Measurements from ENCODE around the gene AMOT.

- TF ChIP-seq FOXA2 (IDR thresholded peaks at IDR 0.05) (no peak), CTCF (IDR thresholded peaks at IDR 0.05; ENCODE audit: low read depth, low read length, missing input control) (no peak), TAF1 (conservative IDR thresholded peaks at IDR 0.05) (no peak), SP1 (IDR thresholded peaks at IDR 0.05) (no peak)
- TF ChIP-seq, protein P1, sequence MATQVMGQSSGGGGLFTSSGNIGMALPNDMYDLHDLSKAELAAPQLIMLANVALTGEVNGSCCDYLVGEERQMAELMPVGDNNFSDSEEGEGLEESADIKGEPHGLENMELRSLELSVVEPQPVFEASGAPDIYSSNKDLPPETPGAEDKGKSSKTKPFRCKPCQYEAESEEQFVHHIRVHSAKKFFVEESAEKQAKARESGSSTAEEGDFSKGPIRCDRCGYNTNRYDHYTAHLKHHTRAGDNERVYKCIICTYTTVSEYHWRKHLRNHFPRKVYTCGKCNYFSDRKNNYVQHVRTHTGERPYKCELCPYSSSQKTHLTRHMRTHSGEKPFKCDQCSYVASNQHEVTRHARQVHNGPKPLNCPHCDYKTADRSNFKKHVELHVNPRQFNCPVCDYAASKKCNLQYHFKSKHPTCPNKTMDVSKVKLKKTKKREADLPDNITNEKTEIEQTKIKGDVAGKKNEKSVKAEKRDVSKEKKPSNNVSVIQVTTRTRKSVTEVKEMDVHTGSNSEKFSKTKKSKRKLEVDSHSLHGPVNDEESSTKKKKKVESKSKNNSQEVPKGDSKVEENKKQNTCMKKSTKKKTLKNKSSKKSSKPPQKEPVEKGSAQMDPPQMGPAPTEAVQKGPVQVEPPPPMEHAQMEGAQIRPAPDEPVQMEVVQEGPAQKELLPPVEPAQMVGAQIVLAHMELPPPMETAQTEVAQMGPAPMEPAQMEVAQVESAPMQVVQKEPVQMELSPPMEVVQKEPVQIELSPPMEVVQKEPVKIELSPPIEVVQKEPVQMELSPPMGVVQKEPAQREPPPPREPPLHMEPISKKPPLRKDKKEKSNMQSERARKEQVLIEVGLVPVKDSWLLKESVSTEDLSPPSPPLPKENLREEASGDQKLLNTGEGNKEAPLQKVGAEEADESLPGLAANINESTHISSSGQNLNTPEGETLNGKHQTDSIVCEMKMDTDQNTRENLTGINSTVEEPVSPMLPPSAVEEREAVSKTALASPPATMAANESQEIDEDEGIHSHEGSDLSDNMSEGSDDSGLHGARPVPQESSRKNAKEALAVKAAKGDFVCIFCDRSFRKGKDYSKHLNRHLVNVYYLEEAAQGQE (IDR thresholded peaks at IDR 0.05), result no peak
These were observed 26.9 kb upstream of the AMOT start for GRCh38 chrX:112867570-112867969.

Measured in liver (tissue), 3 donors.